ENCODE results near the gene CYP11A1. TPM values are rescaled to one million over a fixed set of nuclear protein-coding genes. Genes with fewer than 3 reads are reported as not detected.
"Not testable (repeated sequence)": the region's sequence is repeated elsewhere in the genome, so short reads cannot be mapped to it uniquely, and the experiment has no call there.

The CYP11A1 gene
- total RNA-seq, 2 donors from 2014 or later, result not detected

DNA sequence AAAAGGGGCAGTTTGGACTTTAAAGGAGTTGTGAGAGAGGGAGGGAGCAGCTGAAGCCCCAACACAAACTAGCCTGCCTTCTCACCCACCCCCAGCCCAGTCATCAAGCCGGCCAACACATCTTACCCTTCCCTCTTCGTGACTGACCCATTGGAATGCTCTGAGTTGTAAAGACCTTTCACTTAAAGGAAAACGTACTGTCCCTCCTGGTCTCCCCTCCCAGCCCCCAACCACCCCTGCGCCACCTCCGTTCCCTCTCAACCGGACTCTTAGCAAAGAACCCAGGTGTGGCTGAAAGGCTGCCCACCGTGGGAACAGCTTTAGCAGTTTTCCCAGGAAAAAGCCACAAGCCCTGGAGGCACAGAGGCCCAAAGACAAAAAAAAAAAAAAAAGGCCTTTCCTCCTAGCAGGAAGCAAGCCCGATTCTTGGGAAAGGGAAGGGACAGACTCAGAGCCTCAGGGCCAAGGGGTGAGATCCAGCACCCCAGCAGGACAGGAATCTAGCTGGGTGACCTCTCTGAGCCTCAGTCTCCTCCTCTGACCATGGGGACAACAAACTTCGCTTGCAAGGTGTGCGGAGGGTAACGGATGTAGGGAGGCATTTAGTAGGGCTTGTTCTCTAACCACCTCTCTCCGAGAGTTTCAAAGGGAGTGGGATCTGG, 2.4 kb downstream of the CYP11A1 start:
- Mint-ChIP-seq H3K4me1 (no peaks in the 10 kb centered on the region), H3K27ac (no peak overlapping the region), H3K36me3 (ENCODE audit: low read depth) (no peaks in the 10 kb centered on the region), H3K9me3 (no peaks in the 10 kb centered on the region), H3K4me3 (peak overlapping the region; percentile 48), H3K27me3 (peaks cover 20% of the 10 kb centered on the region)
- no peak for ATAC-seq (replicated peaks)

DNA sequence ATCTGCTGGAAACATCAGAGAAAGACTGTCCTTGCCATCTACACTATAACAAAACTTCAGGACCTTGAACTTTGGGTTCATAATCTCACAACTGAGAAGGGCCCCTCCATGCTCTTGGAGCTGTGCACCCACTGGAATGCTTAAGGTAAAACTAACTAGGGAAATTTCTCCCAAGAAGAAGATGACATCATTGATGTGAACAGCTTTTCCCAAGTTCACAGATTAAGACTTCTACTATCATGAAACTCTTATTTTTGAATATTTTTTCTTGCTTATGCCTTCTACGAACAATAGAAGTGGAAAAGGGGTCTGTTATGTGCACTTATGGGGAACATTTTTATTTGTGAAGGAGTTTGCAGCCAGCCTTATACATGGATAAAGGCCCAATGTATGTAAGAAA, 5.0 kb downstream of the CYP11A1 start:
- no peak for ATAC-seq (replicated peaks)
- Mint-ChIP-seq H3K36me3 (ENCODE audit: low read depth) (no peaks in the 10 kb centered on the region), H3K27me3 (peaks cover 16% of the 10 kb centered on the region), H3K4me1 (no peaks in the 10 kb centered on the region), H3K4me3 (no peak overlapping the region), H3K27ac (no peak overlapping the region), H3K9me3 (no peaks in the 10 kb centered on the region)

DNA sequence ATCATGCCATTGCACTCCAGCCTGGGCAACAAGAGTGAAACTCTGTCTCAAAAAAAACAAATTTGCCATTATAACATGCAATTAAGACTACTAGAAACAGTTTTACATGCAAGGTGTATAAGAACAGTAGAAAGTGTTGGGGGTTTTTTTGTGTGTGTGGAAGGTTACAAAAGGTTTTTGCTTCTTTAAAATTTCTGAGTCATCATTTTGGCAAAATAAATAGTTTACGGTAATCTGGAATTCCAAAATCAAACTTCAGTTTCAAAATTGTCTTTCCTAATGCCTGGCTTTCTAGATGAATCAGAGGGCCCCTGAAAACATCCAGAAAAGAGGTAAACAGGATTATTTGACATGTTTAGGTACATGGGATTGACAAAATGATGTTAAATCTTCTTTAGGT, 6.6 kb downstream of the CYP11A1 start:
- H3K4me1 Mint-ChIP-seq; H3K9me3 Mint-ChIP-seq; H3K27ac Mint-ChIP-seq; H3K36me3 Mint-ChIP-seq (ENCODE audit: low read depth); H3K4me3 Mint-ChIP-seq; ATAC-seq (replicated peaks): not testable (repeated sequence)
- H3K27me3 Mint-ChIP-seq, result peaks cover 11% of the 10 kb centered on the region

DNA sequence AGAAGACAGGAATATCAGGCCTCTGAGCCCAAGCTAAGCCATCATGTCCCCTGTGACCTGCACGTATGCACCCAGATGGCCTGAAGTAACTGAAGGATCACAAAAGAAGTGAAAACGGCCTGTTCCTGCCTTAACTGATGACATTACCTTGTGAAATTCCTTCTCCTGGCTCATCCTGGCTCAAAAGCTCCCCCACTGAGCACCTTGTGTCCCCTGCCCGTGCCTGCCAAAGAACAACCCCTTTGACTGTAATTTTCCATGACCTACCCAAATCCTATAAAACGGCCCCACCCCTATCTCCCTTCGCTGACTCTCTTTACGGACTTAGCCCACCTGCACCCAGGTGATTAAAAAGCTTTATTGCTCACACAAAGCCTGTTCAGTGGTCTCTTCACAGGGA, 8.1 kb downstream of the CYP11A1 start:
- not testable (repeated sequence) for H3K36me3 Mint-ChIP-seq (ENCODE audit: low read depth); H3K9me3 Mint-ChIP-seq; H3K27ac Mint-ChIP-seq; H3K4me1 Mint-ChIP-seq; H3K4me3 Mint-ChIP-seq; ATAC-seq (replicated peaks)
- peaks cover 18% of the 10 kb centered on the region for H3K27me3 Mint-ChIP-seq

DNA sequence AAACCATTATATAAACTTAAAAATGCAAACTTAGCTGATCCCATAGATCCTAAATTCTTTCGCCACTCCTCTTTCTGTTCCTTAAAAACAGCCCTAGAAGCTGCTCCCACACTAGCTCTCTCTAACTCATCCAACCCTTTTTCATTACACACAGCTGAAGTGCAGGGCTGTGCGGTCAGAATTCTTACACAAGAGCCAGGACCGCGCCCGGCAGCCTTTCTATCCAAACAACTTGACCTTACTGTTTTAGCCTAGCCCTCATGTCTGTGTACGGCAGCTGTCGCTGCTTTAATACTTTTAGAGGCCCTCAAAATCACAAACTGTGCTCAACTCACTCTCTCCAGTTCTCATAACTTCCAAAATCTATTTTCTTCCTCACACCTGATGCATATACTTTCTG, 9.9 kb downstream of the CYP11A1 start:
- H3K27me3 Mint-ChIP-seq, result peaks cover 17% of the 10 kb centered on the region
- H3K36me3 Mint-ChIP-seq (ENCODE audit: low read depth); H3K9me3 Mint-ChIP-seq; H3K27ac Mint-ChIP-seq; H3K4me3 Mint-ChIP-seq; ATAC-seq (replicated peaks); H3K4me1 Mint-ChIP-seq: not testable (repeated sequence)

DNA sequence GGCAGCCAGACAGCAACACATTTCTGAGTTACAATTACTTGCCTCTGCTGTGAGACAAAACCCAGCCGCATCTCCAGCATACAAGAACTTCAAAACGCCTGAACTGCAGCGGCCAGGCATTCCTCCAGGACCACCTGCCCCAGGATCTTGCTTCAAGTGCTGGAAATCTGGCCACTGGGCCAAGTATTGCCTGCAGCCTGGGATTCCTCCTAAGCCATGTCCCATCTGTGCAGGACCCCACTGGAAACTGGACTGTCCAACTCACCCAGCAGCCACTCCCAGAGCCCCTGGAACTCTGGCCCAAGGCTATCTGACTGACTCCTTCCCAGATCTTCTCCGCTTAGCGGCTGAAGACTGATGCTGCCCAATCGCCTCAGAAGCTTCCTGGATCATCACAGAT, 11.4 kb downstream of the CYP11A1 start:
- not testable (repeated sequence) for H3K27ac Mint-ChIP-seq; ATAC-seq (replicated peaks); H3K9me3 Mint-ChIP-seq; H3K4me1 Mint-ChIP-seq; H3K36me3 Mint-ChIP-seq (ENCODE audit: low read depth); H3K4me3 Mint-ChIP-seq
- H3K27me3 Mint-ChIP-seq, result peaks cover 17% of the 10 kb centered on the region

DNA sequence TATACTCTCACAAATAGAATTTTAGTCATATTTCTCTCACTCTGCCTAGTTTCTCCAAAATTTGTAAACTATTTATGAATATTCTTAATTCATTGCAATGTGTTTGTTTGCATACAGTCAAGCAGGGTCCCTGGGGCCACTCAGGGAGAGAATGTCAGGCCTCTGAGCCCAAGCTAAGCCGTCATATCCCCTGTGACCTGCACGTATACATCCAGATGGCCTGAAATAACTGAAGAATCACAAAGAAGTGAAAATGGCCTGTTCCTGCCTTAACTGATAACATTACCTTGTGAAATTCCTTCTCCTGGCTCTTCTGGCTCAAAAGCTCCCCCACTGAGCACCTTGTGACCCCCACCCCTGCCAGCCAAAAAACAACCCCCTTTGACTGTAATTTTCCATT, 13.5 kb downstream of the CYP11A1 start:
- peaks cover 17% of the 10 kb centered on the region for H3K27me3 Mint-ChIP-seq
- not testable (repeated sequence) for ATAC-seq (replicated peaks); H3K4me3 Mint-ChIP-seq; H3K9me3 Mint-ChIP-seq; H3K36me3 Mint-ChIP-seq (ENCODE audit: low read depth); H3K4me1 Mint-ChIP-seq; H3K27ac Mint-ChIP-seq

DNA sequence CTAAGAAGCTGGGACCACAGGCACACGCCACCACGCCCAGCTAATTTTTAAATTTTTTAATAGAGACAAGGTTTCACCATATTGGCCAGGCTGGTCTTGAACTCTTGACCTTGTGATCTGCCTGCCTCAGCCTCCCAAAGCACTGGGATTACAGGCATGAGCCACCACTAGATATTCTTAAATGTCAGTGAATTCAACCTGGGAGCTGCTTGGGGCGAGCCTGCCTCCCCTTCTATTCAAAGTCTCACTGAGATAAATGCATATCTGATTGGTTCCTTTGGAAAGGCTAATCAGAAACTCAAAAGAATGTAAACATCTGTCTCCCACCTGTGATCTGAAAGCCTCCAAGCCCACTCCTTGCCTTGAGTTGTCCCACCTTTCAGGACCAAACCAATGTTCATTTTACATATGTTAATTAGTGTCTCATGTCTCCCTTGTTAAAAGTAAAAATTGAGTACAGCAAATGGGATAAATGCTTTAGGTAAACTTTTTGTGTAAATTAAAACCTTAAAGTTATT, 15.0 kb downstream of the CYP11A1 start:
- peaks cover 17% of the 10 kb centered on the region for H3K27me3 Mint-ChIP-seq
- no peaks in the 10 kb centered on the region for H3K36me3 Mint-ChIP-seq (ENCODE audit: low read depth)
- no peaks in the 10 kb centered on the region for H3K4me1 Mint-ChIP-seq
- no peak overlapping the region for H3K4me3 Mint-ChIP-seq
- no peak overlapping the region for H3K27ac Mint-ChIP-seq
- no peak for ATAC-seq (replicated peaks)
- no peaks in the 10 kb centered on the region for H3K9me3 Mint-ChIP-seq

DNA sequence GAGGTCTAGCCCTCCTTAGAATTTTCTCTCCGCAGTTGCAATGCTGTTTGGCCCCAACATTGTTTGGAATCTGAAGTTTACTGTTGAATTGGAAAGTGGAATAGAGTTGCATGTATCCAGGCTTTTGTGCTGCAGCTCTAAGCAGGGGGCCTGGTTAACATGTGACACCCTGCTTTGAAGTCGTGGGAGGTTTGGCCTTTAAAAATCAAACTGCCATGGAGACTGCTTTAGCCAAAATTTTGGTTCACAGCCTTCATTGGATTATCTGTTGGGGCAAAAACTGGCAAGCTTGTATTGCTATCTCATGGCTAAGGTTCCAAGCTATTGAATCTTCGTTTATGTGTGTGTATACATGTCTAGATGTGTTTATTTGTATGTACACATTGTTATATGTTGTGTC, 15.8 kb downstream of the CYP11A1 start:
- Mint-ChIP-seq H3K36me3 (ENCODE audit: low read depth) (no peaks in the 10 kb centered on the region), H3K27me3 (peaks cover 17% of the 10 kb centered on the region), H3K27ac (no peak overlapping the region), H3K9me3 (no peaks in the 10 kb centered on the region), H3K4me1 (no peaks in the 10 kb centered on the region), H3K4me3 (no peak overlapping the region)
- no peak for ATAC-seq (replicated peaks)

DNA sequence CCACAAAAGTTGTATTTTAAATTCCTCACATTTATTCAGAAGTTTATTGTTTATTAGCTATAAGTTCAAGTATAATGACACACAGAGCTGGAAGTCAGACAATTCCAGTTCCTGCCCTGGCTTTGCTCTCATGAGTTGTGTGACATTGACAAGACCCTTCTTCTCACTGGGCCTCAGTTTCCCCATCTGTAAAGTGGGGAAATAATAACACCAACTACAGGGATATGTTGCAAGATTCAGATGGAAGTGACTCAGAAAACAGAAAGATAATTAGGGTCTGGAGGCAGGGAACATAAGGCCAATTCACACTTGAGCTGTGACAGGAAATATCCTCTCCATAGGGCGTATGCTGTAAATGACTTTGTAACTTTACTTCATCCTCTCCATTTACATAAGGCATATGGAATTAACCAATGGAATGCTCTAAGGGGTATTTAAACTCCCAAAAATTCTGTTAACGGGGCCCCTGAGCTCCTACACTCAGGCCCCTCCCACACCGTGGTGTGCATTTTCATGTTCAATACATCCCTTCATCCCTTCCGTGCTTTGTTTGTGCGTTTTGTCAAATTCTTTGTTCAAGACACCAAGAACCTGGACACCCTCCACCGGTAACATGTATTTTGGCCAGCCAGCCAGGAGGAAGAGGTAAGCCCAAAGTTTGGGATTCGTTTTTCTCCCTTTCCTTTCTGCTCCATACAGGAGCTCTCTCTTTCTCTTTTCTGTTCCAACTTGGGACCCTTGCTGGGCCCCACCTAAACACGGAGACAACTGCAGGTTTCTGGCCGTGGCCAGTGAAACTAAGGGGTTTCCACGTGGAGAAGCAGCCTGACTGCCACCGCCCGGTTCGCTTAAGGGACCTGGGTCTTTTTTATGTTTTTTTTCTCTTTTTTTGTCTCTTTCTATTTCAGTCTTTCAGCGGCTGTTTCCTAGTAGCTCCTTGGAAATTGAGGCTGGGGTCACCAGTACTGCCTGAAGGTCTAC, 16.9 kb downstream of the CYP11A1 start:
- Mint-ChIP-seq H3K27me3 (peaks cover 16% of the 10 kb centered on the region), H3K4me3 (no peak overlapping the region), H3K9me3 (no peaks in the 10 kb centered on the region), H3K27ac (no peak overlapping the region), H3K4me1 (peaks cover under 1% of the 10 kb centered on the region), H3K36me3 (ENCODE audit: low read depth) (no peaks in the 10 kb centered on the region)
- ATAC-seq (replicated peaks), result no peak

DNA sequence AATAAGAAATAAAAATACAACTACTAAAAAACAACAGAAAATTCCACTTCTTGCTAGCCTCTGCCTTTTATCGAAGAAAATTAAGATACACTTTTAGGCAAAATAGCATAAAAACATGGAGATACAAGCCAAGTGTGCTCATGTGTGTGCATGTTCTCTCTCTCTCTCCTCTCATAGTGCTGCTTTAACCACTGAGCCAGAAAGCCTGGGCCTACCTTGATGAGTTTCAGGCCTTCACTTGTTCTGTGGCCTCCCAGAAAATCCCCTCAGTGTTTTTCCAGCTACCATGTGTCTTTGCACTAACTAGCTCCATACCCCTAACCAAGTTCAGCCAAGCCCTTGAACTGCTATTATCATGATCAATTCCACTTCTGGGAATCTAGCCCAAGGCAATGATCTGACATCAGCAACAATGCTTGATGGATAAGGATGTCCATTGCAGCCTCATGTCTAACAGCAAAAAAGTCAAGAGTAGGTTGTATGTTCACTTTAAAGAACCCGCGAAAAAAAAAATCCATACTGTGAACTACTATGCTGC, 18.1 kb downstream of the CYP11A1 start:
- Mint-ChIP-seq H3K27ac (no peak overlapping the region), H3K4me3 (no peak overlapping the region), H3K27me3 (peaks cover 6% of the 10 kb centered on the region), H3K36me3 (ENCODE audit: low read depth) (no peaks in the 10 kb centered on the region), H3K4me1 (peaks cover 4% of the 10 kb centered on the region), H3K9me3 (no peaks in the 10 kb centered on the region)
- no peak for ATAC-seq (replicated peaks)

DNA sequence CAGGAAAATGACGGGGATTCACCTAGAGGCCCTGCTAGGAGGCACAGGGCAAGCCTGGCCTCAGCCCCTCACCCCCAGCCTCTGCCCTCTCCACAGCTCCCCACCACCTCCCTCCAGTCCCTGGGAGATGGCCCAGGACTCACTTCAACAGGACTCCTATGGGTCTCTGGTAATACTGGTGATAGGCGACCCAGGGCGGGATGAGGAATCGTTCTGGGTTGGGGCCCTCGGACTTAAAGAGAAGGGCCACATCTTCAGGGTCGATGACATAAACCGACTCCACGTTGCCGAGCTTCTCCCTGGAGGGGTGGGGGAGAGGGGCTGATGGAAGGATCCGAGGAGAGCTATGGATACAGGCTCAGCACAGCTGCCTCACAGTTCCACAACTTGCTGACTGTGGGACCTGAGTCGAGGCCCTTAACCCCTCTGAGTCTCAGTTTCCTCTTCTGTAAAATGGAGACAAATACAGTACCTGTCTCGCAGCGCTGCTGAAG, 19.6 kb downstream of the CYP11A1 start:
- peaks cover 10% of the 10 kb centered on the region for H3K27me3 Mint-ChIP-seq
- no peaks in the 10 kb centered on the region for H3K9me3 Mint-ChIP-seq
- no peak for ATAC-seq (replicated peaks)
- no peak overlapping the region for H3K27ac Mint-ChIP-seq
- no peak overlapping the region for H3K4me3 Mint-ChIP-seq
- no peaks in the 10 kb centered on the region for H3K36me3 Mint-ChIP-seq (ENCODE audit: low read depth)
- peaks cover 4% of the 10 kb centered on the region for H3K4me1 Mint-ChIP-seq

DNA sequence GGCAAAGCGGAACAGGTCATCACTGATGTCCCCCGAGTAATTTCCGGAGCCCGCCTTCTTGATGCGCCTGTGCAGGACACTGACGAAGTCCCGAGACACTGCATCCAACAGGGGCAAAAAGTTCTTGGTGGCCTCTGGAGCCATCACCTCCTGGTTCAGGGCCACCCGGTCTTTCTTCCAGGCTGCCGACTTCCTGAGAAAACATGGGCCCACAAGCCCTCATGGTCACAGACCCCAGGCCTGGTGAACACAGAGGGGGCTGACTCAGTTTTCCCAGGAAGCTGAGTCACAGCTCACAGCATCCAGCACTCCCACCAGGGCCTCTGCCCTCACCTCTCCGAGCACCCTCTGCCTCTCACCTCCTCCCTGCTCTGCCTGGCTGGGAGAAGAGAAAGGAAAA, 22.4 kb downstream of the CYP11A1 start:
- H3K27ac Mint-ChIP-seq, result peak overlapping the region; percentile 39
- no peak for ATAC-seq (replicated peaks)

DNA sequence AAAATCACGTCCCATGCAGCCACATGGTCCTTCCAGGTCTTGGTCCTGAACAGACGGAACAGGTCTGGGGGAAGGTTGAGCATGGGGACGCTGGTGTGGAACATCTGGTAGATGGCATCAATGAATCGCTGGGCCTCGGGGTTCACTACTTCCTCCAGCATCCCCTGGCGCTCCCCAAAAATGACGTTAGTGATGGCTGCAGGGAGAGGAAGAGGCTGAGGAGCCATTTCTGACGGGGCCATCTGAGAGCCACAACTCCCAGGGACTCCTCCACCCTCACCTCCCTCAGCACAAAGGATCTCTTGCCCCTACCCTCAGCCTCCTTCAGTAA, 23.7 kb downstream of the CYP11A1 start:
- peaks cover 4% of the 10 kb centered on the region for H3K4me1 Mint-ChIP-seq
- H3K9me3 Mint-ChIP-seq, result no peaks in the 10 kb centered on the region
- no peak overlapping the region for H3K27ac Mint-ChIP-seq
- ATAC-seq (replicated peaks), result no peak
- H3K4me3 Mint-ChIP-seq, result no peak overlapping the region
- peaks cover 11% of the 10 kb centered on the region for H3K27me3 Mint-ChIP-seq
- no peaks in the 10 kb centered on the region for H3K36me3 Mint-ChIP-seq (ENCODE audit: low read depth)

More for the DNA sequence above, 22.4 kb downstream of the CYP11A1 start:
- Mint-ChIP-seq H3K36me3 (ENCODE audit: low read depth) (no peaks in the 10 kb centered on the region), H3K4me3 (no peak overlapping the region), H3K9me3 (no peaks in the 10 kb centered on the region), H3K27me3 (peaks cover 11% of the 10 kb centered on the region), H3K4me1 (peaks cover 4% of the 10 kb centered on the region)
